ENCODE data around the gene KIAA1671.
"Not testable (repeated sequence)": the region's sequence is repeated elsewhere in the genome, so short reads cannot be mapped to it uniquely, and the experiment has no call there.

Gene KIAA1671

DNA sequence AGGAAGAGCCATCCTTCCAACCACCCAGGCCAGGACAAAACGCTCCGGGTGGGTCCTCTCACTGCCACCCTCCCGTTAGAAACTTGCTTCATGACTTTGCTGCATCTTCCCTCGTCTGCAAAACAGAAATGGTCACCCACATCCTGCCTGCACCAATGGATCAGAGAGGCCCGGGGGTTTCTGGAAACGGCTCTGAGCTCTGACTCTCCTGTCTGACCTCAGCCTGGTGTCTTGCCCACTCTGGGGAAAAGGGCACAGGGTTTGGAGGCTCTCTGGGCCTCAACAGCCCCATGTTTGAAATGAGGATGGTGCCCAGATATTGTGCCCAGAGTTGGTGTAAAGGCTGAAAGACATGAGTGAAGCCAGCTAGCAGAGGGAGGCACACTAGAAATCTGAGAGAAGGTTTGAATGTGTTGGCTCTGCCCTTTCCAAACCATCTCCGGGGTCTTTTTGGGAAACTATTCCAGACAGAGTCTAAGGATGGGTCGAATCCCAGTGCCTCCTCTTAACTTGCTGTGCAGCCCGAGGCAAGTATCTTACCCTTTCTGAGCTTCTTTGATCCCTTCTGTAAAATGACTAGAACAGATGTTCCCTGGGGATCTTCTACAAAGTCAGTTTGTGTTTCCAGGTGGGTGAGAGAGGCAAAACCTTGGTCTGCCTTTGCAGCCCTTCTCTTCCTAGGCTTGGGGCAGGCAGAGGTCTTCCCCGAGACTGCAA is 249.2 kb downstream of the KIAA1671 start:
- TF ChIP-seq, protein P1, sequence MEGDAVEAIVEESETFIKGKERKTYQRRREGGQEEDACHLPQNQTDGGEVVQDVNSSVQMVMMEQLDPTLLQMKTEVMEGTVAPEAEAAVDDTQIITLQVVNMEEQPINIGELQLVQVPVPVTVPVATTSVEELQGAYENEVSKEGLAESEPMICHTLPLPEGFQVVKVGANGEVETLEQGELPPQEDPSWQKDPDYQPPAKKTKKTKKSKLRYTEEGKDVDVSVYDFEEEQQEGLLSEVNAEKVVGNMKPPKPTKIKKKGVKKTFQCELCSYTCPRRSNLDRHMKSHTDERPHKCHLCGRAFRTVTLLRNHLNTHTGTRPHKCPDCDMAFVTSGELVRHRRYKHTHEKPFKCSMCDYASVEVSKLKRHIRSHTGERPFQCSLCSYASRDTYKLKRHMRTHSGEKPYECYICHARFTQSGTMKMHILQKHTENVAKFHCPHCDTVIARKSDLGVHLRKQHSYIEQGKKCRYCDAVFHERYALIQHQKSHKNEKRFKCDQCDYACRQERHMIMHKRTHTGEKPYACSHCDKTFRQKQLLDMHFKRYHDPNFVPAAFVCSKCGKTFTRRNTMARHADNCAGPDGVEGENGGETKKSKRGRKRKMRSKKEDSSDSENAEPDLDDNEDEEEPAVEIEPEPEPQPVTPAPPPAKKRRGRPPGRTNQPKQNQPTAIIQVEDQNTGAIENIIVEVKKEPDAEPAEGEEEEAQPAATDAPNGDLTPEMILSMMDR (IDR thresholded peaks at IDR 0.05; ENCODE audit: control extremely low read depth, extremely low read depth, low read depth, missing control alignments) = no peak
- ChIA-PET CTCF (interaction anchor here (0.7 to 3.0 kb wide), 32 partner anchors 8 to 1134 kb away, joined by 3 to 24 read pairs (median 4); no protein-coding TSS in a partner anchor), POLR2A (no interaction called here)
- no peak for DNase-seq (ENCODE audit: extremely low spot score)

DNA sequence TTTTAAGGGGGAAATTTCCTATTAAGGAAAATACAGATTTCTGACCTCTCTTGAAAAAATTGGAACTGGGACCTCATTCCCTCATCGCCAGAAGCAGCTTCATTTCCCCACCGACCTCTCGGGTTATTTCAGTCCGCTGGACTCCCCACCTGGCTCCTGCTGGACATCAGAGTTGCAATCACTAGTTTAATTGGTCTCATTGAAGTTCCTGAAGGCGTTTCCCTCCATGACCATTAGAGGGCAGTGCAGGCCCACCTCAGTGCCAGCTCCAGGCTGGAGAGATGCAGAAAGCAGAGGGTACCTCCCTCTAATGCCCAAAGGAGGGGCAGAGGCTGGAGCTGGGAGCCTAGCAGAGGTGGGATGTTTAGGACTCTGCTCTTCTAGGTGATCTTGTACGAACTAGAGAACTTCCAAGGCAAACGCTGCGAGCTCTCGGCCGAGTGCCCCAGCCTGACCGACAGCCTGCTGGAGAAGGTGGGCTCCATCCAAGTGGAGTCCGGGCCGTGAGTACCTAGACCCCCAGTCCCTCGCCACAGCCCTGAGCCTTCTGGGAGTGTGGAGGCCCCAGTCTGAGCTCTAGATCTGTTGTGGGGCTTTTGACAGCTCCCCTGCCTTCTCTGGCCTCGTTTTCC is 249.9 kb downstream of the KIAA1671 start:
- CTCF ChIA-PET = interaction anchor here (0.7 to 3.0 kb wide), 31 partner anchors 9 to 1134 kb away, joined by 3 to 24 read pairs (median 4); no protein-coding TSS in a partner anchor
- POLR2A ChIA-PET = no interaction called here
- TF ChIP-seq, protein P1 (IDR thresholded peaks at IDR 0.05; ENCODE audit: control extremely low read depth, extremely low read depth, low read depth, missing control alignments) = peak; percentile 90
- DNase-seq (ENCODE audit: extremely low spot score) = peak; percentile 80

DNA sequence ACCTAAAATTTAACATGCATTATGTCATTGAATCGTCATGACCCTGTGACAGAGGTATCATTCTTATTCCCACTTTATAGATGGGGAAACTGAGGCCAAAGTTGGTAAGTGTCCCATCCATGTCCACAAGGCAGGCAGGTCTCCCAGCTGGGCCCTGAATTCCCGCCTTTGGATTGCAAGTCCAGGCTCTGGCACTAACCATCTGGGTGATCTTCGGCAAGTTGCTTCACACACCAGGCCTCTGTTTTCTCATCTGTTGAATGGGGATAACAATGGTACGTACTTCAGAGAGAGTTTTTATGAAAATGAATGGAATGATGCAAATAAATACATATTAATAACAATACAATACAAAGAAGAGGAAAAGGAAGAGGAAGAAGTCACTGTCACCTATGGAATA is 250.6 kb downstream of the KIAA1671 start:
- no peak for DNase-seq (ENCODE audit: extremely low spot score)

DNA sequence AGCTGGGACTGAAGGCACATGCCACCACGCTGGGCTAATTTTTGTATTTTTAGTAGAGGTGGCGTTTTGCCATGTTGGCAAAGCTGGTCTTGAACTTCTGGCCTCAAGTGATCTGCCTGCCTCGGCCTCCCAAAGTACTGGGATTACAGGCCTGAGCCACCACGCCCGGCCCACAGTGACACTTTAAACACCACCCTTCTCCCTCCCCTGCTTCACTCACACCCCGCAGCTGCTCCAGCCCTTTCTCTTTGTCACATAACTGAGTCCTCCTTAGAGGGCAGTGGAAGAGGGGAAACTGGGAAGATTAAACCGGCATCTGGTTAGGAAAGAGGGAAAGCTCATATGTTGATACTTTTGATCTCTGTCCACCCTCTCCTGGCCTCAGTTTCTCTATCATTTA is 252.0 kb downstream of the KIAA1671 start:
- POLR2A ChIA-PET; CTCF ChIA-PET; DNase-seq (ENCODE audit: extremely low spot score): not testable (repeated sequence)

More for the DNA sequence above, 250.6 kb downstream of the KIAA1671 start:
- TF ChIP-seq, protein P1 (IDR thresholded peaks at IDR 0.05; ENCODE audit: control extremely low read depth, extremely low read depth, low read depth, missing control alignments) = no peak
- CTCF ChIA-PET = interaction anchor here (0.9 to 3.0 kb wide), 15 partner anchors 9 to 1129 kb away, joined by 3 to 24 read pairs (median 8); no protein-coding TSS in a partner anchor
- POLR2A ChIA-PET = no interaction called here

DNA sequence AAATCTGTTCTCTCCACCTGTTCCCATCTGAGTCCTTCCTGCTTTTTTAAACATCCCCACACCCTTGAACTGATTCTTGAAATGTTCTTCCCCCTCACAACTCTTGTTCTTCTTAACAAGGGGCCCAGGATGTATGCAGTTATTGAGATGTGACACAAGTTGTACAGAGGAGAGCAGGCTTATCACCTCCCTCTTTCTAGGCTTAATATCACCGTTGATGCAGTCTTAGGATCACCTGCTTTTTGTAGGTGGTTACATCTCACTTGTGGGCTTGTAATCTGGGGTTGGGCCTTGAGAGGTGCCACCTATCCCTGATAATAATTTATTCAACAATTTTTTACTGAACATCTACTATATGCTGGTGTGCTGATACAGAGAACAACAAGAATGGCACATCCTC is 253.3 kb downstream of the KIAA1671 start:
- CTCF ChIA-PET = no interaction called here
- TF ChIP-seq, protein P1 (IDR thresholded peaks at IDR 0.05; ENCODE audit: control extremely low read depth, extremely low read depth, low read depth, missing control alignments) = no peak
- POLR2A ChIA-PET = no interaction called here
- no peak for DNase-seq (ENCODE audit: extremely low spot score)

DNA sequence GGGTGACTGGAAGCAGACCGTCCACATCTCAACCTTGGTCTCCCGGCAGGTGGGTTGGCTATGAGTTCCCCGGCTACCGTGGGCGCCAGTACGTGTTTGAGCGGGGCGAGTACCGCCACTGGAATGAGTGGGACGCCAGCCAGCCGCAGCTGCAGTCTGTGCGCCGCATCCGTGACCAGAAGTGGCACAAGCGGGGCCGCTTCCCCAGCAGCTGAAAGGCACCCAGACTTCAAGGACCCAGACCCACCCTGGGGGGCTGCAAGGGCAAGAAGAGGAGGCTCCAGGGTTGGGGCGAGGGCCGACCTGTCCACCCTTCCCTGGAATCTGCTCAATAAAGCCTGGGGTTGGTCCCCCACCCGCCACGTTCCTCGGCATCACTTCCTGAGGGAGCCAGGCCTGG is 254.5 kb downstream of the KIAA1671 start:
- no peak for DNase-seq (ENCODE audit: extremely low spot score)
- ChIA-PET CTCF (no interaction called here), POLR2A (no interaction called here)
- TF ChIP-seq, protein P1 (IDR thresholded peaks at IDR 0.05; ENCODE audit: control extremely low read depth, extremely low read depth, low read depth, missing control alignments) = no peak

DNA sequence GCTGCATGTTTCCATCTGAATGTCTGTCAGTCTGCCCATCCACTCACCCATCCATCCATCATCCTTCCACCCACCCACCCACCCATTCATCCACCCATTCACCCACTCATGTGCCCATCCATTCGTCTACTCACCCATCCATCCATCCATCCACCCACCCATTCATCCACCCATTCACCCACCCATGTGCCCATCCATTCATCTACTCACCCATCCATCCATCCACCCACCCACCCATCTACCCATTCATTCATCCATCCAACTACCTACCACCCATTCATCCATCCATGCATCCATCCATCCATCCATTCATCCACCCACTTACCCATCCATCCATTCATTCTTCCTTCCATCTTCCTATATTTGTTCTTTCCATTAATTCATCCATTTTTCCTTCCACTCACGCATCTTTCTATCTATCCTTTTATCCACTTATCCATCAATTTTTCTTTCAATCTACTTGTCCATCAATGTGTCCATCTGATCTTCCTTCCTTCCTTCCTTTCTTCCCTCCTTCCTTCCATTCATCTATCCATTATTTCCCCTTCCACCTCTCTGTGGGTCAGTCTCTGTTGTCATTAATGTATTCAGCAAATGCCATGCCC is 255.1 kb downstream of the KIAA1671 start:
- no peak for DNase-seq (ENCODE audit: extremely low spot score)
- TF ChIP-seq, protein P1 (IDR thresholded peaks at IDR 0.05; ENCODE audit: control extremely low read depth, extremely low read depth, low read depth, missing control alignments) = no peak
- POLR2A ChIA-PET = no interaction called here
- CTCF ChIA-PET = no interaction called here

Measured in GM10248 (cell line).